UCSD-AML1 (cell line): ENCODE data around the gene AMACR.
A peak's percentile ranks its signal among the peaks of the same experiment; 100 is the strongest.
"Not testable (repeated sequence)": the region's sequence is repeated elsewhere in the genome, so short reads cannot be mapped to it uniquely, and the experiment has no call there.

Source experiments
- DNase-seq: peaks from one replicate; lab custom pipeline; 2025; ENCODE audit not compliant: unreplicated experiment; lab: John Stamatoyannopoulos, UW

AMACR gene

DNA sequence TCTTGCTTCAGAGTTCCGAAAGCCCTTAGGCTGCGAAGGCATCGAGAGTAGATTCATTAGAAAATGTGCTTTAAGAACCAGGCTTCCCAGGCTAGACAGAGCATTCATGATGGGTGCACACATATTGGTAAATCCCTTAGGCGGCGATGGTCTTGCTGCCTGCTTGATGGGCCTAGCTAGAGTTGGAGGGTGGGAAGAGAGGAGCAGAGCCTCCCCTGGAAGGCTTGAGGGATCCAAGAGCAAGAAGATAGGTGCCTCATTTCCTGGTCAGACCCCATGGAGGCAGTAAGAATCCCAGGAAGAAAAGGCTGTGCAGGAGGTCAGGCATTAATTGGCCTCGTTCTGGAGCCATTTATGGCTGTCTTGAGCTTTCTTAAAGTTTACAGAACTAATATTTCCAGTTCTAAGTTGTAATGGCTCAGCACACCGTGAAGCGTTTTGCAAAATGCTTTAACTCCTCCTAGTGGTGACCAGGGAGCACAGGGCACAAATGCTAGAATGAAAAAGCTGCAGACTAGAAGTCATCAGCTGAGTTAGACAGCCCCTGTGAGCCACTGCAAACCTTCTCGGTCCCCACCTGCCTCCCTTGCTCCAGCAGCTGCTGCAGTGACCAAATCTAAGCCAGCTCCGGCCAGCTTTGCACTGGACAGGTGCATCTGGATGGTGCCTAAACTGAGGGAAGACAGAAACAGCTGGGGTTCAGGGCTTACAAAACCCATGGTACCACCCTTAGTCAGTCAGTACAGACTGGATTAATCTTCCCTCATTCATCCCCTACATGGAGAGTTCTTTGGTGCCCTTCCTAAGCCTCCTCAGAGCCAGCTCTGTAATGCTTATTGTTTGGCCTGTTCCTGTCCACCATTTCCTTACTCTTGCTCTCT lies 38.0 kb downstream of the AMACR start:
- DNase-seq: peak; percentile 35

- no peak for DNase-seq
Observed at GRCh38 chr5:33968211-33969005, 39.4 kb downstream of the AMACR start.

DNA sequence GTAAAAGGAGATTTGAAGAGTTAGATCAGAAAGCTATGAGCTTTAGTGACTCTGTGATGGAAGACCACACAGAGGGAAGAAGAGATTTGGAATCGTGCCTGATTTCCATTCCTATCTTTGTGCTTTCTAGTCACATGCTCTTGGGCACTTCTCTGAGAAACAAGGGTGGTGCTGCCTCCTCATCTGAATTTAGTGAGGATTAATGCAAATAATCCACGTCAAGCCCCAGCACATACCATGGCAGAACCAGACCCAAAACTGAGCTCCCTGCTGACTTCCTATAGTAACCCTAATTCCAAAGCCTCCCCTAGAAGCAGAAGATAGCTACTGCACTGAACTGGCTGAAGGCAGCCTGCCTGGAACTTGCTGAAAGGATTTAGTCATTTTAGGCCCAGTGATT lies 41.0 kb downstream of the AMACR start:
- no peak for DNase-seq

- no peak for DNase-seq
Observed at GRCh38 chr5:33964132-33964700, 43.6 kb downstream of the AMACR start.

GRCh38 chr5:33958176-33958575 lies 49.7 kb downstream of the AMACR start:
- DNase-seq: no peak

DNA sequence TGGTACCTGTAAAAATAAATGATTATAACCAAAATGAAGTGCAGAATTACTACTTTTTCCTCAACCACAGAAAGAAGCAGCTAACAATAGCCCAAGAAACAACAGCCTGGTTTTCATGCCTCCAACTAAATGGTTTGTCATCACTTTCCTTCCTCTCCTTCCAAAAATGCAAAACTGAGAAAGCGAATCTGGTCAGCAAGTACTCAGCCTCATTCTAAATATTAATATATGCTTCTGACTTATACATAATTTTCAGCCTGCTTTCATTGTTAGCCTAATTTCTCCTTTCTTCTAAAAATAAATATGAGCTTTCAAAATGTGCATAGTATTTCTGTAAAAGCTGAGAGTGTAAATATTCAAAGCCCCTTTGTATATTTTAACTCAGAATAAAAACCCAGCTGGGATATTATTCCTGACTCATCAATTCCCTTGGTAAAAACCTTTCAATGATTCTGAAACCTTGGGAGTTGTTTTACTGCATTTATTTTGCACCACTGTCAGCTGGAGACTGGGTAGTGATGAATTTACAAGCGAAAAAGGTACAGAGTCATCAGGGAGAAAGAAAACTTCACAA lies 50.2 kb downstream of the AMACR start:
- DNase-seq: no peak

DNA sequence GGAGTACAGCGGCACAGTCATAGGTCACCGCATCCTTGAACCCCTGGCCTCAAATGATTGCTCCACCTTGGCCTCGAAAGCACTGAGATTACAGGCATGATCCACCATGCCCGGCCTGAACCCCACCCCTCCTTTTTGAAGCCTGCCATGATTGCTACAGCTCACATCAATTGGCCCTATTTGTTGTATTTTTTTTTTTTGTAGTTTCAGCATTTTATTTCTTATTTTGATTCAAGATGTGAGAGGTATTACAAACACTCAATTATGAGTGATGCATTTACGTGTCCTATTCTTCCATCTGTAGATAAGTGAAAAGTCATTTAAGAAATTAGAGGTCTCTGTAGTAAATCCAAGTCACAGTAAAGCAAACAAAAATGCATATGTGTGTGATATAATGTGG lies 55.7 kb downstream of the AMACR start:
- DNase-seq: not testable (repeated sequence)

GRCh38 chr5:33944543-33945132 lies 63.2 kb downstream of the AMACR start:
- DNase-seq: no peak

DNA sequence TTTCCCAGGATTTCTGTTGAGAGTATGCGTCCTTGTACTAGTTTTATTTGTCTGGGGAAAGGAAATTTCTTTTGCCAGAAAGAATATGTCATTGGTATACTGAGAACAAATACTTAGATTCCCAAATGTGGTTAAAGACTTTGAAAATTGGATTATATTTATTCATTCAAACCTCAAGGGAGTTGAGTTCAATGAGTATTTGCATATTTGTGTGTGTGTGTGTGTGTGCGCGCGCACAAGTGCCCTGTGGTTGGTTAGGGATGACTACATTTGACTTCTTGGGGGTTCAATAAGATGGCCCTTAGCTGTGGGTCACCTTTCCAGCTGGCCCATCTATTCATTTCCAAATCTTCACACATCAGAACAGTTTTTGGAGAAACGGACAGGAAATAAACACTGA lies 66.8 kb downstream of the AMACR start:
- no peak for DNase-seq

DNA sequence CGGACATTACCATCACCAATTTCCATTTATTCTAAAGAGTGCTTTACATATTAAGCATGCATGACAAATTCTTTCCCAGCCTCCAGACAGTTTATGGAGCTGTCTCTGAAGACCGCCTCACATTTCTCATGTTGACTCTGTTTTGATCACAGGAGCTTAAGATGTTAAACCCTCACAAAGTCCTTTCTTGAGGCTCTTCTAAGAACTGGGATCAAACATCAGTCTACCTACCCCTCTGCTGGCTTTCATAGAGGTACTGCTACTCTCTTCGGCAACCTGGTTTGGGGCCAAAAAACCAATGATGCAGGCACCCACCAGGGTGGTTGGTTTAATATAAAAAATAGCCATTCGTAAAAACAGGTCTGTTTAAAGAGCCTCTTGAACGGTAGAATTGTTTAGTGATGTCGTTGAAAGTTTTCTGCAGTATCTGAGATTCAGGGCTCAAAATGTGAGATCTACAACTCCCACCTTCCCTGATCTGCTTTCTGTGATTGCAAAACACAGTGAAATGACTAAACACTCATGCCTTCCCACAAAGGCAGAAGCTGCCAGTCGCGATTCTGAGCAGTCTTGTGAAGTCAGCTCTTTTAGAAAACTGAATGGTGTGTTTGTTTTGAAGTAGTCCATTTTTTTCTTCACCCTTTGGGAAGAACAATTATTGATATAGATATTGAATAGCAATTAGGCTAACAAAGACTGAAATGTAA lies 68.1 kb downstream of the AMACR start:
- DNase-seq: no peak

GRCh38 chr5:33938881-33939280 lies 69.0 kb downstream of the AMACR start:
- DNase-seq: no peak

DNA sequence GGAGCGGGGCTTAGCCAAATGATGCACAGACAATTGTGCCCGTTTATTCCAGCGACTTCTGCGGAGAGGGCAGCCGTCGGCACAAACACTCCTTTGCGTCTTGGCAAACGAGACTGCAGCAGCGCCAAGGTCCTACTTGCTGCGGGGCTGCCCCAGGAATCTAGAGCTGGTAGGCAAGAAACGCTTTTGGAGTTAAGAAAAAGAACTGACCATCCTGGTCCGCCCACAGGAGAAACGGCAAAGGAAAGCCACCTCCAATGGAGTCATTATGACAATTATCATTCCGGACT lies 69.4 kb downstream of the AMACR start:
- DNase-seq: no peak

DNA sequence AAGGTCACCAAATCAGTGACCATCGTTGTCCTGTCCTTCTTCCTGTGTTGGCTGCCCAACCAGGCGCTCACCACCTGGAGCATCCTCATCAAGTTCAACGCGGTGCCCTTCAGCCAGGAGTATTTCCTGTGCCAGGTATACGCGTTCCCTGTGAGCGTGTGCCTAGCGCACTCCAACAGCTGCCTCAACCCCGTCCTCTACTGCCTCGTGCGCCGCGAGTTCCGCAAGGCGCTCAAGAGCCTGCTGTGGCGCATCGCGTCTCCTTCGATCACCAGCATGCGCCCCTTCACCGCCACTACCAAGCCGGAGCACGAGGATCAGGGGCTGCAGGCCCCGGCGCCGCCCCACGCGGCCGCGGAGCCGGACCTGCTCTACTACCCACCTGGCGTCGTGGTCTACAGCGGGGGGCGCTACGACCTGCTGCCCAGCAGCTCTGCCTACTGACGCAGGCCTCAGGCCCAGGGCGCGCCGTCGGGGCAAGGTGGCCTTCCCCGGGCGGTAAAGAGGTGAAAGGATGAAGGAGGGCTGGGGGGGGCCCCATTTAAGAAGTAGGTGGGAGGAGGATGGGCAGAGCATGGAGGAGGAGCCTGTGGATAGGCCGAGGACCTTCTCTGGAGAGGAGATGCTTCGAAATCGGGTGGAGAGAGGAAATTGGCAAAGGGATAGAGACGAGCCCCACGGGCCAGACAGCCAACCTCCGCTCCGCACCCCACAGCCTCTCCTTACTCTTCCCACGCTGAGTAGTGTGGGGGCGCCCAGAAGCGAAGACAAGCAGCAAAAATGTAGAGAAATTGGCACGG lies 69.9 kb downstream of the AMACR start:
- no peak for DNase-seq

DNA sequence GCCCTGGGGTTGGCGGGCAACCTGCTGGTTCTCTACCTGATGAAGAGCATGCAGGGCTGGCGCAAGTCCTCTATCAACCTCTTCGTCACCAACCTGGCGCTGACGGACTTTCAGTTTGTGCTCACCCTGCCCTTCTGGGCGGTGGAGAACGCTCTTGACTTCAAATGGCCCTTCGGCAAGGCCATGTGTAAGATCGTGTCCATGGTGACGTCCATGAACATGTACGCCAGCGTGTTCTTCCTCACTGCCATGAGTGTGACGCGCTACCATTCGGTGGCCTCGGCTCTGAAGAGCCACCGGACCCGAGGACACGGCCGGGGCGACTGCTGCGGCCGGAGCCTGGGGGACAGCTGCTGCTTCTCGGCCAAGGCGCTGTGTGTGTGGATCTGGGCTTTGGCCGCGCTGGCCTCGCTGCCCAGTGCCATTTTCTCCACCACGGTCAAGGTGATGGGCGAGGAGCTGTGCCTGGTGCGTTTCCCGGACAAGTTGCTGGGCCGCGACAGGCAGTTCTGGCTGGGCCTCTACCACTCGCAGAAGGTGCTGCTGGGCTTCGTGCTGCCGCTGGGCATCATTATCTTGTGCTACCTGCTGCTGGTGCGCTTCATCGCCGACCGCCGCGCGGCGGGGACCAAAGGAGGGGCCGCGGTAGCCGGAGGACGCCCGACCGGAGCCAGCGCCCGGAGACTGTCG lies 70.7 kb downstream of the AMACR start:
- DNase-seq: no peak

GRCh38 chr5:33936381-33937016 lies 71.4 kb downstream of the AMACR start, which contains the start of gene RXFP3:
RXFP3 (plus strand) TSS chr5:33936386; CDS start chr5:33936741, 355 bp downstream.
- DNase-seq: no peak
